ENCODE data around the gene CPNE7. TPM values are rescaled to one million over a fixed set of nuclear protein-coding genes. Genes with fewer than 3 reads are reported as not detected.

The CPNE7 gene
- total and polyA plus RNA-seq, 2 donors (not counting 1 experiment from before 2014, with no cell fraction given) = 0.51 to 0.76 TPM

GRCh38 chr16:89583895-89584644 lies 8.5 kb downstream of the CPNE7 start:
- CTCF ChIA-PET = no interaction called here
- Histone ChIP-seq H3K27me3 (replicated peaks in 1 of 4; ENCODE audit: control extremely low read depth in 1 of 4, control insufficient read depth in 3 of 4, insufficient read depth in 4 of 4, low read length in 3 of 4) (no peaks in the 10 kb centered on the region), H3K9me3 (ENCODE audit: control extremely low read depth in 1 of 3, control insufficient read depth in 2 of 3, insufficient read depth in 1 of 3, low read length in 2 of 3) (peaks cover 0 to 9% (median 0%) of the 10 kb centered on the region in 3 donors), H3K27ac (ENCODE audit: low read length in 2 of 2) (no peak overlapping the region), H3K4me2 (replicated peaks; ENCODE audit: low read depth, low read length, poor library complexity, severe bottlenecking) (no peak overlapping the region), H3K4me3 (ENCODE audit: control extremely low read depth in 1 of 5, extremely low read depth in 1 of 5, insufficient read depth in 1 of 5, low read depth in 2 of 5, low read length in 4 of 5) (no peak overlapping the region), H4K20me1 (ENCODE audit: control insufficient read depth, insufficient read depth, low read length, poor library complexity, severe bottlenecking) (no peaks in the 10 kb centered on the region), H3K36me3 (replicated peaks in 1 of 2; ENCODE audit: control extremely low read depth in 1 of 2, control insufficient read depth in 1 of 2, extremely low read depth in 1 of 2, insufficient read depth in 2 of 2, low read length in 1 of 2) (no peaks in the 10 kb centered on the region), H3K4me1 (ENCODE audit: control insufficient read depth in 2 of 2, insufficient read depth in 2 of 2, low read length in 2 of 2) (no peaks in the 10 kb centered on the region), H2AFZ (ENCODE audit: insufficient read depth, low read depth, low read length, poor library complexity, severe bottlenecking) (no peak overlapping the region), H3K9ac (ENCODE audit: low read length) (no peak overlapping the region), H3K79me2 (ENCODE audit: control insufficient read depth, insufficient read depth, low read length) (no peaks in the 10 kb centered on the region)
- POLR2A ChIA-PET = no interaction called here
- ATAC-seq (ENCODE audit: low read depth) (no peak), DNase-seq (no peak)
- Mint-ChIP-seq H3K4me1 (no peaks in the 10 kb centered on the region), H3K4me3 (no peak overlapping the region), H3K9me3 (ENCODE audit: insufficient read depth) (no peaks in the 10 kb centered on the region), H3K27me3 (no peaks in the 10 kb centered on the region), H3K27ac (no peak overlapping the region)
- no peak for TF ChIP-seq EZH2 (IDR thresholded peaks at IDR 0.05; ENCODE audit: borderline replicate concordance, insufficient read depth, low read depth, low read length, poor library complexity, severe bottlenecking)
- no peak for TF ChIP-seq CTCF (IDR thresholded peaks at IDR 0.05)
- intact Hi-C loops (cut with micrococcal nuclease) = no loop called here
- WGBS (ENCODE audit: insufficient coverage) = 92% methylated on average over 49 of the region's 49 CpGs

DNA sequence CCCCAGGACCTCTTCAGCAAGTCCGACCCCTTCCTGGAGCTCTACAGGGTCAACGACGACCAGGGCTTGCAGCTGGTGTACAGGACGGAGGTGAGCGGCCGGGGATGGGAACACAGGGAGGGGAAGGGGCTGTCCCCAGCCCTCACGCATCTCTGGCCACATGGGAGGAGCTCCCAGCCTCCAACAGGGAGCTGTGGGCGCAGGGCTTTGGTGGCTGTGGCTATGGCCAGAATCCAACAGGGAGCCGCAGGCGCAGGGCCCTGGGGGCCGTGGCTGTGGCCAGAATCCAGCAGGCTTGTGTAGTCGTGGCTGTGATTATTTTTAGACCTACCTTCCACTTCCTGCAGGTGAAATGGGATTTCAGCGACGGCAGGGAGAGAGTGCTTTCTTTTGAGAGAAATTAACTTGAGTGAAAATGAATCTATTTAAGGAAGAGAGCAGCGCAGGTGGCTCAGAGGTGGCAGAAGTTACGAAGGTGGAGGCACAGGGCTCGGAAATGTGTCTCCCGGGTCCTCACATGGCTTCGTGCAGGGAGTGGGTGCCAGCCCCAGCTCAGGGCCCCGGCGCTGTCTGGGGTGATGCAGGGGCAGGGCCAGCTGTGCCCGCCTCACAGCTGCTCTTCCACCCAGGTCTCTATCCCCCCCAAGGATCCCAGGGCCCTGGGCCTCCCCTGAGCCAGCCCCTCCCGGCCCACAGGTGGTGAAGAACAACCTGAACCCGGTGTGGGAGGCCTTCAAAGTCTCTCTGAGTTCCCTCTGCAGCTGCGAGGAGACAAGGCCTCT lies 9.4 kb downstream of the CPNE7 start:
- no peak for DNase-seq
- no peak overlapping the region for H2AFZ ChIP-seq (ENCODE audit: insufficient read depth, low read depth, low read length, poor library complexity, severe bottlenecking)
- H3K4me2 ChIP-seq (replicated peaks; ENCODE audit: low read depth, low read length, poor library complexity, severe bottlenecking) = no peak overlapping the region
- H3K4me3 Mint-ChIP-seq = no peak overlapping the region
- H3K27ac ChIP-seq (ENCODE audit: low read length in 2 of 2) = no peak overlapping the region
- H3K9me3 Mint-ChIP-seq (ENCODE audit: insufficient read depth) = no peaks in the 10 kb centered on the region
- H3K4me3 ChIP-seq (ENCODE audit: control extremely low read depth in 1 of 5, extremely low read depth in 1 of 5, insufficient read depth in 1 of 5, low read depth in 2 of 5, low read length in 4 of 5) = no peak overlapping the region
- intact Hi-C loops (cut with micrococcal nuclease) = no loop called here
- no peaks in the 10 kb centered on the region for H4K20me1 ChIP-seq (ENCODE audit: control insufficient read depth, insufficient read depth, low read length, poor library complexity, severe bottlenecking)
- peaks cover 0 to 9% (median 0%) of the 10 kb centered on the region in 3 donors for H3K9me3 ChIP-seq (ENCODE audit: control extremely low read depth in 1 of 3, control insufficient read depth in 2 of 3, insufficient read depth in 1 of 3, low read length in 2 of 3)
- no peaks in the 10 kb centered on the region for H3K4me1 ChIP-seq (ENCODE audit: control insufficient read depth in 2 of 2, insufficient read depth in 2 of 2, low read length in 2 of 2)
- H3K27me3 ChIP-seq (replicated peaks in 1 of 4; ENCODE audit: control extremely low read depth in 1 of 4, control insufficient read depth in 3 of 4, insufficient read depth in 4 of 4, low read length in 3 of 4) = no peaks in the 10 kb centered on the region
- TF ChIP-seq EZH2 (IDR thresholded peaks at IDR 0.05; ENCODE audit: borderline replicate concordance, insufficient read depth, low read depth, low read length, poor library complexity, severe bottlenecking) (no peak), CTCF (IDR thresholded peaks at IDR 0.05) (no peak)
- no peak overlapping the region for H3K27ac Mint-ChIP-seq
- no peaks in the 10 kb centered on the region for H3K36me3 ChIP-seq (replicated peaks in 1 of 2; ENCODE audit: control extremely low read depth in 1 of 2, control insufficient read depth in 1 of 2, extremely low read depth in 1 of 2, insufficient read depth in 2 of 2, low read length in 1 of 2)
- H3K4me1 Mint-ChIP-seq = no peaks in the 10 kb centered on the region
- ChIA-PET CTCF (no interaction called here), POLR2A (interaction anchor here (0.7 kb wide), 1 partner anchor 229 kb away, joined by 4 read pairs; no protein-coding TSS in a partner anchor)
- H3K27me3 Mint-ChIP-seq = no peaks in the 10 kb centered on the region
- no peaks in the 10 kb centered on the region for H3K79me2 ChIP-seq (ENCODE audit: control insufficient read depth, insufficient read depth, low read length)
- no peak overlapping the region for H3K9ac ChIP-seq (ENCODE audit: low read length)
- no peak for ATAC-seq (ENCODE audit: low read depth)
- 74% methylated on average over 23 of the region's 25 CpGs for WGBS (ENCODE audit: insufficient coverage)

Measured in B cell (primary cell).